ENCODE results near the gene CD24.
"Not testable (repeated sequence)": the region's sequence is repeated elsewhere in the genome, so short reads cannot be mapped to it uniquely, and the experiment has no call there.

The CD24 gene

DNA sequence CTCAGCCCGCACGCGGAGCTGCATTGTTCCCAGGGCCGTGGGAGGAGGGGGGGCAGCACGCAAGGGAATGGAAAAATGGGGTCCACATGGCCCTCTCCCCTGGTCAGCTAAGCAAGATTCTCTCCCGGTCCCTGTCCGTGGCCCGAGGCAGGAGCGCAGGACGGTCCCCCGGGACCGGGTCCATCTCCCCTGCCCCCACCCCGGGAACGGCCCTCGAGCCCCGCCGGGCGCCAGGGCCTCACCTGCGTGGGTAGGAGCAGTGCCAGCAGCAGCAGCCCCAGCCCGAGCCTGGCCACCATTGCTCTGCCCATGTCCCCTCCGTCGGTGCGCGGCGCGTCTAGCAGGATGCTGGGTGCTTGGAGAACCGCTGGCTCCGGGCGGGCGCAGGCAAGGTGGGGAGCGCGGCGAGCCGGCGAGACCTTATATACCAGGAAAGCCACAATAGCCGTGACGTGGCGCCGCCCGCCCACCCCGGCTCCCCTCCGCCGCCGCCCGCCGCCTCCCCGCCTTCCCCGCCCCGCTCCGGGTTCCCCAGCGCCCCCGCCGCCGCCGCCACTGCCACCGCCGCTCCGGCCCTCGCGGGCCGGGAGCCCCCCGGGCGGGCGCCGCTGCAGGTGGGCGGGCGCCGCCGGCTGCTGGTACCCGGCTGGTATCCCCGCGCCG is at the start of gene CD24:
Gene CD24, minus strand, starts transcription at position 394 of the 663 bp plus-strand sequence. Its CDS starts 83 bp downstream, at position 311.
- no peak for DNase-seq

- no peak for DNase-seq
These were observed 47.1 kb upstream of the CD24 start for GRCh38 chr6:107021446-107022185.

GRCh38 chr6:107020239-107020638 is 45.7 kb upstream of the CD24 start:
- no peak for DNase-seq

DNA sequence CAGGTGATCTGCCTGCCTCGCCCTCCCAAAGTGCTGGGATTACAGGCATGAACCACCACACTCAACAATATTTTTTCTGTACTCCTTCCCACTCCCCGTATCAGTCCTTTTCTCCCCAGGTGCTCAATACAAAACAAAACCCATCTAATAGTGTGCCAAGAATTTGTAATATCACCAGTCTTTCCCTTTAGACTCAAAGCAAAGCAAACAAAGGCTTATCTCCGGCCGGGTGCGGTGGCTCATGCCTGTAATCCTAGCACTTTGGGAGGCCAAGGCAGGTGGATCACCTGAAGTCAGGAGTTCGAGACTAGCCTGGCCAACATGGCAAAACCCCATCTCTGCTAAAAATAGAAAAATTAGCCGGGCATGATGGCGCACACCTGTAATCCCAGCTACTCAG is 45.1 kb upstream of the CD24 start:
- not testable (repeated sequence) for DNase-seq

DNA sequence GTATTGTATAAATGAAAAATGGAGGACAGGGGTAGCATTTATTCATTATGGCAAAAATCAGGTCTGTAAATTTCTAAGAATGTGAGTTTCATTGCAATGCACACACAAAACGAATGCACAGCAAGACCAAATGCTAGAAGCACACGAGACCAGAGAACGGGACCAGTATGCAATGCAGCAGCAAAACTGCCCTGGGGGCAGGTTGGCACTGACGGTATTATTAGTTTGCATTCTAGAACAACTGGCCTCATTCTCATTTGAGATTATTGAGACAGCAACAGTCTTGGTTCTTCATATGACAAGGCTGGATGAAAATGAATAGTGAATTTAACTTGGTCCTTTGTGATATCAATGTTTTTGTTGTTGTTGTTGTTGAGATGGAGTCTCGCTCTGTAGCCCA is 44.5 kb upstream of the CD24 start:
- DNase-seq: no peak

GRCh38 chr6:107009499-107009898 is 35.0 kb upstream of the CD24 start:
- no peak for DNase-seq

DNA sequence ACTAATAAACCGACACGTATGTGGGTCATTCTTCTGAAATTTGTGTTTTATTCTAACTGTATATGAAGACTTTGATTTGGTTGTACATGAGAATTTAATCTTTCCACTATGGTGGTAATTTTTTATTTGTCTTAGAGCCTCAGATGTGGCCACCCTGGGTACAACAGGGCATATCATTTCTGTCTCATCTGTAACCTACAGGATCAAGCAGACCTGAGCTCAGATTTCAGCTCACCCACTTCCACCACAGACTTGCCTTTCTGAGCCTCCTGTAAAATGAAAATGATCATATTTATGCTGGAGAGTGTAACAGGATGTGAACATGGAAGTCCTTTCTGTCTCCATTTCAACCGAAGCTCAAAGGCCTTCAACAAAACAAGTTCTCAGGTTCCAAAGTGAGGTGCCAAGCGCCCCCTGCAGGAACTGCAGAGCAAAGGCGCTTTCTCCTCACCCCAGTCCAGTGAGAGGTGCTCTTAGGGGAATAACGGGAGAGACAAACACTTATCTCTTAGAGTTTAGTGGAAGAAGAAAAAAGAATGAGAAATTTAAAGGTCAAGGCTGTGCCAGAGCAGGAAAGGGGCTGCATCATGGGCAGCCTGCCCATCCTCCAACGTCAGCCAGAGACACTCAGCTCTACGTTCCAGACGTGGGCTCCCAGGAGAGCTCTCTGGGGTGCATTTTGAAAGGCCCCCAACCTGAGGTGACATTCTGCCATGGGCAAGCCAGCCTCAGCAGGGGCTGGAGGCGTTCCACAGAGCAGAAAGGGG is 23.0 kb upstream of the CD24 start:
- DNase-seq: no peak

GRCh38 chr6:106995640-106996039 is 21.1 kb upstream of the CD24 start:
- no peak for DNase-seq

DNA sequence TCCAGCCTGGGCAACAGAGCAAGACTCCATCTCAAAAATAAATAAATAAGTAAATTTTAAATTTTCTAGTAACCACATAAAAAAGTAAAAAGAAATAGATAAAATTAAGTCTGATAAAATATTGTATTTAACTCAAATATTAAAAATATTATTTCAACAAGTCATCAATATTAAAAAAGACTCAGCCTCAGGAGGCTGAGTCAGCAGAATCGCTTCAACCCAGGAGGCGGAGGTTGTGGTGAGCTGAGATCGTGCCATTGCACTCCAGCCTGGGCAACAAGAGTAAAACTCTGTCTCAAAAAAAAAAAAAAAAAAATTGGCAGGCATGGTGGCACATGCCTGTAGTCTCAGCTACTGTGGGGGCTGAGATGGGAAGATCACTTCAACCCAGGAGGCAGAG is 15.2 kb upstream of the CD24 start:
- not testable (repeated sequence) for DNase-seq

DNA sequence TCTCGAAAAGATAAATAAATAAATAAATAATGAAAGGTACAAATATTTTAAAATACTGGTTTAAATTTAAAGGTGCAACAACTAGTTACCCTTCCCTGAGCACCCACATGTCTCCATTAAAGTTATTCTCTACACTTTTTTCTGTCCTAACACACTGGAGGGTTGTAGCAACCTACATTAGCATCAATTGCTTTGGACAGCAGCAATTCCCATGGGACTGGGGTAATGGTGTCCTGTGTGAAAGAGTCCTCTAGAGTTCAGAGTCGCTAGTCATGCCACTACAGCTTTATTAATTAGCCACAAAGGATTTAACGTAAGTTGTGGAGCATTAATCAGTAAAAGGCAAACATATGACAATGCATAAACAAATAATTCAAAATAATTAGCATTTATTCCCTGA is 14.1 kb upstream of the CD24 start:
- no peak for DNase-seq

DNA sequence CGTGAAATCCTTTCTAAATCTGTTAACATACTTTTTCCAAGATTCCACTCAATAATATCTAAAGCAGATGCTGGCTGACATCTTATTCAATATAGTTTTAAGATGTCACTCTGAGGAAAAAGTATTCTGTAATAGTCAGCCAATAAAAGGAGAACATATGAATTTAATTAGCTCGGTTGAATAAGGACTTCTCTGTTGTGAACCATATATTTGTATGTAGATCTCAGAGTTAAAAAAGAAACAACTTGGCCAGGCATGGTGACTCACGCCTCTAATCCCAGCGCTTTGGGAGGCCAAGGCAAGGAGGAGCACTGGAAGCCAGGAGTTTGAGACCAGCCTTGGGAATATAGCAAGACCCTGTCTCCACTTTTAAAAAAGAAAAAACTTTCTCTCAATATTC is 7.4 kb upstream of the CD24 start:
- no peak for DNase-seq

- DNase-seq: no peak
These were observed 6.4 kb upstream of the CD24 start for GRCh38 chr6:106980926-106981325.

GRCh38 chr6:106979435-106979884 is 4.9 kb upstream of the CD24 start:
- no peak for DNase-seq

- DNase-seq: no peak
These were observed 2.7 kb upstream of the CD24 start for GRCh38 chr6:106977246-106977645.

DNA sequence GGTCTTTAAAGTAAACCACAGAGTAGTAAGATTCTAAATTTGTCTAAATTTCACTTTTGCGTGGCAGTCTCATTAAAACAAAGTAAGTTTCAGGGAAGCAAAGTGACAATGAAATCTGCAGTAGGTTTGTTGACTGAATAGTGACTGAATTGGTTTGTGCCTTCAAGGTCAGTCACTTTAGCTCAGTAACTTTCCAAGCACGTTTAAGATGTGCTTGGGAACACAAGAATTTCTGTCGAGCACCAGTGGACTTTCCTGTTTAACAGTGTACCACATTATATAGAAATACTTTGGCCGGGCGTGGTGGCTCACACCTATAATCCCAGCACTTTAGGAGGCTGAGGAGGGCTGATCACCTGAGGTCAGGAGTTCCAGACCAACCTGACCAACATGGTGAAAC is 1.7 kb upstream of the CD24 start:
- no peak for DNase-seq

DNA sequence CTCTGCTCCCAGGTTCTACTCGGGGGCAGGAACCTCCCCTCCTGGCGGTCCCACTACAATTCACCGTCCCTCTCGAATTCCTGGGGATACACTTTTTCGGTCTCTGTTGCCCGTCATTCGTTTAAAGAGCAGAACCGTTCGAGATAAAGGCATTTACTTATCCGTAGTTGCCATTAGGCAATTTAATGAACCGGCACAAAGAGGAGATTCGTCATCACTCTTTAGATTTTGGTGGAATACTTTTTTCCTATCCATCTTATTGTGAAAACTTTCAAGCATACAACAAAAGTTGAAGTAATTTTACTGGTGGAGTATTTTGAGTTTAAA is 1.2 kb upstream of the CD24 start:
- DNase-seq: no peak

DNA sequence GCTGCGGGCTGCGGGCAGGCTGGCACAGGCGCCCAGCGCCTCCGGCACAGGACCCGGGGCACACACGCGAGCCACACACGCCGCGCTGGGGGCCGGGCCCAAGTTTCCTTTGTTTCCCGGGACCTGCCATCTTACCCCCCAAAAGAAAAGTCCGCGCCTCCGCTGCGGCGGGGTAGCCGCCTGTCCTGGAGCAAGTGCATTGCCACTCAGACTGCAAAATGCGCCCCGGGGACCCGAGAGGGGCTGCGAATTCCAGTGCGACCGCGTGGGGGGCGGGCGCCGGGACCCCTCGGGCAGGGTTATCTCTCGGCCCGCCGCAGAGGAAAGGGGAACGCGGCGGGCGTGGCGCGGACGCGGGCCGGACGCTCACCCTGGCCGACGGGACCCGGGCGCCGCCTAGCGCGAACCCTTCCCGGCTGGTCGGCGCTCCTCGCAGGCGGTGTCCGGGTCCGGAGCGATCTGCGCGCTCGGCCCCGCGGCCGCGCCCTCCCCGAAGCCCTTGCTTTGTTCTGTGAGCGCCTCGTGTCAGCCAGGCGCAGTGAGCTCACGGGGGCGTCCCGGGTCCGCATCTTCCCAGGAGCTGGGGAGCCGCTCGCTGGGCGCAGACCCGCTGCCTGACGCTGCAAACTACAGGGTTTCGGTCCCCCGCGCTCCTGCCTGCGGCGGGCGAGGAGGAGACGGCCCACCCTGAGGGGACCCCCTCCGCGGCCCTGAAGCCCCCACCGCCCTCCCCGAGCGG is 639 bp upstream of the CD24 start:
- no peak for DNase-seq

GRCh38 chr6:106973836-106974335 is 643 bp downstream of the CD24 start:
- no peak for DNase-seq

- DNase-seq: no peak
These were observed 1.3 kb downstream of the CD24 start for GRCh38 chr6:106973018-106973835.

DNA sequence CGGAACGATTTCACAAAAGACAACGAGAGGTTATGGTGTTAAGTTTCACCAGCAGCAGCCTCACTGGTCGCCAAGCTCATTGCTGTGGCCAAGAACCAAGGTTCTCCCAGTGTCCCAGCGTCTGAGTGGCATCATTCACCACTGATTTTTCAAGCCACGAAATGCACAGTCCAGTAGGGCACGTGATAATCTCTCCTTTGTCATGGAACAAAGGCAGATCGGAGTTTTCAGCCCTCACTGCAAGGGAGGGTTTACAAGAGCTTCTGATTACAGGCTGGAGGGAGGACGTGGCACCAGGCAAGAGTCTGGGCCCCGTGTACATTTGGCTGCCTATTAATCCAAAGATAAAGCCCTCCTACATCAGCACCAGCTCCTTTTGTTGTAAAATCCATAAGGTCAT is 2.0 kb downstream of the CD24 start:
- DNase-seq: no peak

DNA sequence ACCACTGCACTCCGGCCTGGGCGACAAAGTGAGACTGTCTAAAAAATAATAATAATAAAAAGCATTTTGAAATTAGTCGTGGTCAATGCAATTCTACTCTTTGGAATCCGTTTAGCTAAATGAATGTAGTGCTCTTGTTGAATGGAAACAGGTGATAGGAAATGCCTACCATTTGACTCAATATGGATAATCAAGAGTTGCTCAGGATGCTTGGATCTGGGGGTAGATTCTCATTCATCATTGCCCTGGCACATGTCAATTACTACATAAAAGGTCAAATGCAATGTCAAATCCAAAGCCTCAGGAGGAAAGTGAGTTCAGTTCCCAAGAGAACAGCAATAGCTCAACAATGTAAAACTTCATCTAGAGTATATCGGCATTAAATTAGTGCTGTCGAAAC is 3.8 kb downstream of the CD24 start:
- DNase-seq: not testable (repeated sequence)

- DNase-seq: no peak
These were observed 6.5 kb downstream of the CD24 start for GRCh38 chr6:106967936-106968555.

All from cortex of kidney (tissue), 1 donor.